GM12865 (cell line): ENCODE measurements around the gene NEURL4.

ENCODE experiments used
- DNase-seq: peaks from one replicate; pipeline ENCODE4 v3.0.0; 2010; ENCODE audit warnings: low read depth
- H3K4me3 ChIP-seq: 2 replicates; pipeline ENCODE4 v1.5.1; 2011; ENCODE audit warnings: mild to moderate bottlenecking, low read depth, low read length, control low read depth
- CTCF ChIP-seq: IDR thresholded peaks from 2 replicates; pipeline ENCODE4 v1.5.1; 2011; ENCODE audit warnings: low read length, control low read depth, low read depth, inconsistent platforms; ENCODE audit not compliant: insufficient read depth; ENCODE audit errors: missing control alignments

Gene NEURL4

DNA sequence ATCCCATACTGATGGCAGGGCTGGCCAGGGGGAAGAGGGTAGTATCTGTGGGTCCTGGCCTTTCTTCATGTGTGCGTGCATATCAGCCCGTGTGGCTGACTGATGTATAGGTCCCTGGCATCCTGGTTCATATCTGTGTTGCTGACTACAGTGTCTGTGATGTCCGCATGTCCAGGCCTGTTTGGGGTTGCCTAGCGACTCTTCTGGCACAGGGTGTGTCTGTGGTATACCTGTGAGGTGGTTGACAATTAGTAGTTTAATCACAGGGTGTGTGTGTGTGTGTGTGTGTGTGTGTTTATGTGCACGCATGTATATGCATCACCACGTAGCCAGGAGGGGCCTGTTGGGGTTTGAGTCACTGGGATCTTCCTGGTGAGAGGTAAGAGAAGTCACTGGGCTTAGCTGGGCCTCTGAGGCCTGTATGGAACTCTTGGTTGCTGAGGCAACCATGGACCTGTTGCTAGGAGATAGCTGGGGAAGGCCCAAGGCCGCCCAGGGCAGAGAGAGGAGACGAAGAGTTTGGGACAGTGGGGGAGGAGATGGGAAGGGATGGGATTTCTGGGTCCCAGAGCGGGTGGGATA, 25.2 kb upstream of the NEURL4 start:
- peak; percentile 64 for DNase-seq
- H3K4me3 ChIP-seq: no peak overlapping the region
- no peak for TF ChIP-seq CTCF

GRCh38 chr17:7352910-7353635, 23.9 kb upstream of the NEURL4 start:
- DNase-seq: no peak
- TF ChIP-seq CTCF: no peak
- peak overlapping the region; percentile 73 for H3K4me3 ChIP-seq

DNA sequence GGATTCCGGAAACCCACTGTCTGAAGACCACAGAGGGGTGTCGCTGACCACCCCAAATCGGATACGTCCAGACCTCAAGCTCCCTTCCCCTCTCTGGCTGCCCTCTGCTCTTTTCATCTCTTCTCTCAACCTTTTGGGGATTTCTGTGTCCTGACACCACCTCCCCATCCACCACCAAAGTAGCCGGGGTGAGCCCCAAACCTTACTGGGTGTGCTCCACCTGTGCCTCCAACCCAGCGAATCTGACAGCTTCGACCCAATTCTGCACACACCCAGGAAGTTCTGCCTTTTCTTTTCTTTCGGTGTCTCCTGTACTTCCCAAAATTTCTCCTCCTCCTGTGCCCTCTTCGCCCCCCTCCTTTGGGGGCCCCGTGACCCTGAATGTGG, 23.4 kb upstream of the NEURL4 start:
- no peak for DNase-seq
- peak; percentile 66 for TF ChIP-seq CTCF
- peak overlapping the region; percentile 73 for H3K4me3 ChIP-seq

GRCh38 chr17:7351665-7352502, 22.7 kb upstream of the NEURL4 start, which contains the start of gene KCTD11:
TSS of gene KCTD11 (plus strand) at chr17:7352162.
- H3K4me3 ChIP-seq: peak within 1 kb of the TSS; percentile 73
- TF ChIP-seq CTCF: no peak
- DNase-seq: peak; percentile 94

- no peak for TF ChIP-seq CTCF
- H3K4me3 ChIP-seq: no peak overlapping the region
- DNase-seq: no peak
These were observed 19.5 kb upstream of the NEURL4 start for GRCh38 chr17:7348478-7349242.

- TF ChIP-seq CTCF: no peak
- H3K4me3 ChIP-seq: no peak overlapping the region
- no peak for DNase-seq
These were observed 18.7 kb upstream of the NEURL4 start for GRCh38 chr17:7347630-7348477.
